BE2C (cell line): Measurements from ENCODE around the gene TLL2.

Source experiments
- DNase-seq: peaks from one replicate; pipeline ENCODE4 v3.0.0-alpha.2; 2020
- H3K27me3 ChIP-seq: fragments of 250-450 bp; sonication (Bioruptor Pico); 2 replicates; pipeline ENCODE4 v1.5.1; 2020; ENCODE audit warnings: mild to moderate bottlenecking
- H3K36me3 ChIP-seq: fragments of 250-450 bp; sonication (Bioruptor Pico); 2 replicates; pipeline ENCODE4 v1.5.1; 2020; ENCODE audit warnings: mild to moderate bottlenecking
- H3K4me1 ChIP-seq: fragments of 250-450 bp; sonication (Bioruptor Pico); 2 replicates; pipeline ENCODE4 v1.5.1; 2020
- H3K4me3 ChIP-seq: 2 replicates; pipeline ENCODE4 v1.5.1; 2011; ENCODE audit warnings: low read depth, low read length
- H3K9me3 ChIP-seq: fragments of 250-450 bp; sonication (Bioruptor Pico); 2 replicates; pipeline ENCODE4 v1.5.1; 2020
- TF ChIP-seq, protein P1 (sequence below): IDR thresholded peaks from 2 replicates; pipeline ENCODE4 v1.5.1; 2012; ENCODE audit warnings: mild to moderate bottlenecking, low read depth, low read length

Gene TLL2

DNA sequence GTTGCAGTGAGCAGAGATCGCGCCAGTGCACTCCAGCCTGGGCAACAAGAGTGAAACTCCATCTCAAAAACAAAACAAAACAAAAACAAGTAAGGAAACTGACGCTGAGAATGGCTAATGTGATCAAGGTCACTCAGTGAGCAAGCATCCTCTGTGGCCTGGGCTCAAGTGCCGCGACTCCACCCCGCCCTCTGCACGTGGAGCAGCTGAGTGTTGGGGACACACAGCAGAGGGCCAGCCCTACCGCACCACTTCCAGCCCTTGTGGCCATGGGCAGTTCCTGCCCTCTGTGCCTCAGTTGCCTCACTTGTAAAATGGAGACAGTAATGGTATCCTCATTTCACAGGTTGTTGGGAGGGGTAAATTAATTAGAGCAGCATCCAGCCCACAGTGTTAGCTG is 134.0 kb downstream of the TLL2 start:
- Histone ChIP-seq H3K4me3 (no peak overlapping the region), H3K9me3 (no peaks in the 10 kb centered on the region), H3K27me3 (no peaks in the 10 kb centered on the region), H3K4me1 (no peaks in the 10 kb centered on the region), H3K36me3 (no peaks in the 10 kb centered on the region)
- no peak for DNase-seq
- TF ChIP-seq, protein P1, sequence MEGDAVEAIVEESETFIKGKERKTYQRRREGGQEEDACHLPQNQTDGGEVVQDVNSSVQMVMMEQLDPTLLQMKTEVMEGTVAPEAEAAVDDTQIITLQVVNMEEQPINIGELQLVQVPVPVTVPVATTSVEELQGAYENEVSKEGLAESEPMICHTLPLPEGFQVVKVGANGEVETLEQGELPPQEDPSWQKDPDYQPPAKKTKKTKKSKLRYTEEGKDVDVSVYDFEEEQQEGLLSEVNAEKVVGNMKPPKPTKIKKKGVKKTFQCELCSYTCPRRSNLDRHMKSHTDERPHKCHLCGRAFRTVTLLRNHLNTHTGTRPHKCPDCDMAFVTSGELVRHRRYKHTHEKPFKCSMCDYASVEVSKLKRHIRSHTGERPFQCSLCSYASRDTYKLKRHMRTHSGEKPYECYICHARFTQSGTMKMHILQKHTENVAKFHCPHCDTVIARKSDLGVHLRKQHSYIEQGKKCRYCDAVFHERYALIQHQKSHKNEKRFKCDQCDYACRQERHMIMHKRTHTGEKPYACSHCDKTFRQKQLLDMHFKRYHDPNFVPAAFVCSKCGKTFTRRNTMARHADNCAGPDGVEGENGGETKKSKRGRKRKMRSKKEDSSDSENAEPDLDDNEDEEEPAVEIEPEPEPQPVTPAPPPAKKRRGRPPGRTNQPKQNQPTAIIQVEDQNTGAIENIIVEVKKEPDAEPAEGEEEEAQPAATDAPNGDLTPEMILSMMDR, result no peak

DNA sequence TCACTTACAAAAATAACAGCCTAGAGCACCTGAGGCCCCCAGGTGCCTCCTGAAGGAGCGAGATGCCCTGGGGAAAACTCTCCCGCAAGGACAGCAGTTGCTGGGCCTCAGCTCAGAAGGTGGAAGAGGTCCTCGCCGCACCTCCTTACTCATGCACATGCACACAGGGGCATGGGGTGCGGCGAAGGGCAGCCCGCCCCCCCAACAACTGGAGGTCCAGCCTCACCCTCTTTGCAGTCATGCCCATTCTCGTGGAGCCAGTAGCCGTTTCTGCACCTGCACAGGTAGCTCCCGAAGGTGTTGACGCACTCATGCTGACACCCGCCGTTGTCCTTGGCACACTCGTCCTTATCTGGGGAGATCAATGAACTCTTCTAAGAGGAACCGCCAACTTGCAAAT is 135.0 kb downstream of the TLL2 start:
- TF ChIP-seq, protein P1, result no peak
- no peaks in the 10 kb centered on the region for H3K27me3 ChIP-seq
- no peaks in the 10 kb centered on the region for H3K4me1 ChIP-seq
- no peak overlapping the region for H3K4me3 ChIP-seq
- no peaks in the 10 kb centered on the region for H3K9me3 ChIP-seq
- DNase-seq, result no peak
- no peaks in the 10 kb centered on the region for H3K36me3 ChIP-seq

DNA sequence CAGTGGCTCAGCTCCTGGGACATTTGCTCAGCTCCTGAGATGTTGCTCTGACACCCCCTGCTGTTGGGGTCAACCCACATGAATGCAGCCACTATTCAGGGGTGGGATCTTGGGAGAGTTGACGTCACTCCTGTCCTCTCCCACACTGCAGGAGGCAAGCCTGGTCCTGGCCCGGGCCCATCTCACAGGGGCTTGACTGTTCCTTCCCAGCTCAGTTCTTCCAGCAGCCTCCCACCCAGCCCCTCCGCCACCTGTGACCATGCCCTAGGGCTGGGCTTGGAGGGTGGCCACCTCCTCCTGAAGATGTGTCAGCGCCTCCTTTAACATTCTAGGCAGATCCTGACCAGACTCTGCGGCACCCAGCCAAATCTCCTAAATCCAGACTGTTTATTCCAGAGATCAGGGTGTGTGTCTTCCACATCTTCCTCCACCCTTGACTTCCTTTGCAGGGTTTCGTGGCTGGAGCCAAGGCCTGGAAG is 135.9 kb downstream of the TLL2 start:
- Histone ChIP-seq H3K9me3 (no peaks in the 10 kb centered on the region), H3K4me1 (no peaks in the 10 kb centered on the region), H3K27me3 (no peaks in the 10 kb centered on the region), H3K4me3 (no peak overlapping the region), H3K36me3 (no peaks in the 10 kb centered on the region)
- TF ChIP-seq, protein P1, result no peak
- DNase-seq, result no peak

DNA sequence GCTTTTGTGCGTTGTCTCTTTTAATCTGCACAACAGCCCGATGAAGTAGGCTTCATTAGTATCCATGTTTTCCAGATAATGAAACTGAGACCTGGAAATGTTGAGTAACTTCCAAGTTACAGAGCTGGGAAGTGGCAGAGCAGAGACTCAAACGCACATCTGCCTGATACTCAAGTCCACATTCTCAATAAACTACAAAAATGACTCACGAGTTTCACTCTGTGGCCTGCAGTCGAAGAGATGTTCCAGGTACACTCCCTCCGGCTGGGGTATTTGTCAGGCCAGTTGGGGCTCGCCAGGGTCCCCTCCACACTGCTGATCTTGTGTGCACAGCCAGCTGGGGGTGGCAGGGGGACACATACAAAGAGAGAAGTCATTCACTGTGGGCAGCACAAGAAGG is 137.2 kb downstream of the TLL2 start:
- Histone ChIP-seq H3K4me3 (no peak overlapping the region), H3K4me1 (no peaks in the 10 kb centered on the region), H3K27me3 (no peaks in the 10 kb centered on the region), H3K36me3 (no peaks in the 10 kb centered on the region), H3K9me3 (no peaks in the 10 kb centered on the region)
- DNase-seq, result no peak
- TF ChIP-seq, protein P1, result no peak

DNA sequence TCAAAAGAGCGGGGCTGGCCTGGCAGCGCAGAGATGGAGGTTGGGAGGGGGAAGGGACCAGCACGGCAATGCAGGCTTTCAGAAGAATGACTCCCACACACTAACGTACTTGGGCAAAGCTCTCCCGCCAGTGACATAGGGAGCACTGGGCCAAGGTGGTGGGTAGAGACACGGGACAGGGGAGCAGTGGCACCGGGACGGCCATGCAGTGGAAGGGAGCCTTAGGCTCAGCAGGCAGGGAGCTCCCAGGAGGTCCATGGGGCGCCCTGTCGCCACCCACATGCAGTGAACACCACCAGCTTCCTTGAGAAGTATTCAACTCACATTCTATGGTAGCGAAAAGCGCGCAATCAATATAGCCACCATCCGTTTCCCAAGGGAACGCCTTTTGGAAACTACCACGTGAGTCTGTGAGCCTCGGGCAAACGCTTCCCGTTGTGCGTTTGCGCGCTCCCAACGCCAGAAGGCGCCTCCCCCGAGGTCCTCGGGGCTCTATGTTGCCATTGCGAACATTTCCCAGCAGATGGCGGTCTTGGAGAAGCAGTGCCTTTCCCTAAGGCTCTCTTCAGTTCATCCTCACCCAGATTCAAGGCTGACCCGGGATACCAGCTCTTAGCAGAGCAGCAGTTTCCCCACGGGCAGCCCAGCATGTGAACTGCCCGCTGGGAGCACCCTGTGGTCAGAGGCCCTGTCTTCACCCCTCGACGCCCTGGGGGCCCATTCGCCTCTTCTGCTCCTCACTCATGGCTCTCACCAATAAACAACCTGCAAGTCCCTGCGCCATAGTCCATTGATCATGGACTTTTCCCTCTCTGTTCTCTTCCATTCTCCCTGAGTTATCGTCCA is 138.5 kb downstream of the TLL2 start:
- Histone ChIP-seq H3K4me3 (peak overlapping the region; percentile 80), H3K4me1 (no peaks in the 10 kb centered on the region), H3K36me3 (no peaks in the 10 kb centered on the region), H3K27me3 (no peaks in the 10 kb centered on the region), H3K9me3 (no peaks in the 10 kb centered on the region)
- TF ChIP-seq, protein P1, result peak; percentile 93
- DNase-seq, result peak; percentile 86

DNA sequence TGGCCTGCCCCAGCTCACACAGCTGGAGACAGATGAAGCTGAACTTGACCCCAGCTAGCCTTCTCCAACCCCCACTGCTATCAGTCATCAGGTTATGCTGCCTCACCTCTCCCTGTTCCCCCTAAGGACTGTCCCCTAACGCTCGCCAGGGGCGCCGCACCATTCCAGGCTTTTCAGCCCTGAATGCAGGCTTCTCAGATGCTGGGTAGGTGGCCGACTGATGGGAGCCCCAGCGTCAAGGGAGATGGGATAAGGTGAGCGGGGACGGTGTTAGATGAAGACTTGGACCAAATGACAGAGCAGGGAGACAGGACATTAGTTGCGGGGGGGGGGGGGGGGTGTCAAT is 139.1 kb downstream of the TLL2 start:
- no peaks in the 10 kb centered on the region for H3K27me3 ChIP-seq
- H3K4me3 ChIP-seq, result peak overlapping the region; percentile 80
- DNase-seq, result peak; percentile 31
- H3K36me3 ChIP-seq, result no peaks in the 10 kb centered on the region
- no peaks in the 10 kb centered on the region for H3K4me1 ChIP-seq
- TF ChIP-seq, protein P1, result peak; percentile 32
- no peaks in the 10 kb centered on the region for H3K9me3 ChIP-seq
